Stimulated activated CD8-positive, alpha-beta memory T cell treated with anti-CD3 and anti-CD28 coated beads, Interleukin-7, amount 100 ng/mL, for 24 hours (primary cell): ENCODE data around the gene EDA.

Experiments used
- DNase-seq: peaks from one replicate; pipeline ENCODE4 v3.0.0-alpha.2; 2020; ENCODE audit warnings: low read depth

Gene EDA

GRCh38 chrX:70026851-70027200, 410.9 kb downstream of the EDA start:
- DNase-seq: no peak

GRCh38 chrX:70029863-70030262, 413.9 kb downstream of the EDA start:
- DNase-seq: no peak

GRCh38 chrX:70030301-70030767, 414.4 kb downstream of the EDA start:
- no peak for DNase-seq

GRCh38 chrX:70032792-70033191, 416.9 kb downstream of the EDA start:
- DNase-seq: no peak

GRCh38 chrX:70033348-70034051, 417.6 kb downstream of the EDA start:
- no peak for DNase-seq

- no peak for DNase-seq
Measured at GRCh38 chrX:70034646-70035045, 418.7 kb downstream of the EDA start.

- no peak for DNase-seq
Measured at GRCh38 chrX:70038515-70038914, 422.6 kb downstream of the EDA start.

GRCh38 chrX:70038951-70039350, 423.0 kb downstream of the EDA start:
- DNase-seq: no peak

GRCh38 chrX:70039758-70040157, 423.8 kb downstream of the EDA start:
- DNase-seq: no peak

GRCh38 chrX:70041993-70042392, 426.1 kb downstream of the EDA start:
- no peak for DNase-seq

- no peak for DNase-seq
Measured at GRCh38 chrX:70042399-70043371, 426.8 kb downstream of the EDA start.

GRCh38 chrX:70043685-70044084, 427.8 kb downstream of the EDA start:
- no peak for DNase-seq

GRCh38 chrX:70044541-70045245, 428.8 kb downstream of the EDA start:
- no peak for DNase-seq

- no peak for DNase-seq
Measured at GRCh38 chrX:70046978-70047377, 431.1 kb downstream of the EDA start.

- DNase-seq: no peak
Measured at GRCh38 chrX:70049406-70049805, 433.5 kb downstream of the EDA start.

GRCh38 chrX:70049925-70050324, 434.0 kb downstream of the EDA start, which contains the start of gene AWAT2:
TSS of gene AWAT2 (minus strand) at chrX:70049938. CDS start at chrX:70049932, 6 bp downstream.
- no peak for DNase-seq

GRCh38 chrX:70052895-70053615, 437.1 kb downstream of the EDA start:
- DNase-seq: no peak

- no peak for DNase-seq
Measured at GRCh38 chrX:70054391-70054790, 438.5 kb downstream of the EDA start.

- DNase-seq: no peak
Measured at GRCh38 chrX:70062076-70062475, 446.2 kb downstream of the EDA start, which contains the start of gene OTUD6A. TSS of gene OTUD6A (plus strand) at chrX:70062457. CDS start at chrX:70062525, 68 bp downstream.

GRCh38 chrX:70062961-70063550, 447.1 kb downstream of the EDA start:
- DNase-seq: no peak

GRCh38 chrX:70066646-70067045, 450.7 kb downstream of the EDA start:
- DNase-seq: no peak
